ENCODE measurements around the gene NHLRC1. TPM values are rescaled to one million over a fixed set of nuclear protein-coding genes. Genes with fewer than 3 reads are reported as not detected.
A peak's percentile ranks its signal among the peaks of the same experiment; 100 is the strongest.

NHLRC1 gene
- total RNA-seq, 1 experiment from 2014 or later, result 1.4 TPM

GRCh38 chr6:18155864-18156421, 33.5 kb upstream of the NHLRC1 start:
- Mint-ChIP-seq H3K36me3 (peaks cover 16% of the 10 kb centered on the region), H3K27me3 (ENCODE audit: low read depth) (no peaks in the 10 kb centered on the region), H3K27ac (peak overlapping the region; percentile 53; the same call in 1 of the 2 replicates), H3K4me1 (peaks cover 22% of the 10 kb centered on the region), H3K9me3 (0 out of 2 replicates have a peak, but pooled peaks cover 3% of the 10 kb centered on the region), H3K4me3 (peak overlapping the region; percentile 86)
- DNase-seq (ENCODE audit: low spot score), result peak; percentile 76
- ChIA-PET POLR2A (interaction anchor here (0.9 kb wide), 2 partner anchors 44 to 53 kb away, joined by 3 read pairs; no protein-coding TSS in a partner anchor), CTCF (interaction anchor here (0.6 to 1.2 kb wide), 4 partner anchors 27 to 157 kb away, joined by 3 to 7 read pairs (median 3); partner anchors contain the start of gene NHLRC1)
- TF ChIP-seq MAX (CRISPR knock-in tag; IDR thresholded peaks at IDR 0.05) (no peak; the same call in 1 of the 2 replicates), ZNF396 (CRISPR knock-in tag; IDR thresholded peaks at IDR 0.05; ENCODE audit: borderline replicate concordance) (no peak), MLX (CRISPR knock-in tag; IDR thresholded peaks at IDR 0.05) (no peak), ETV6 (CRISPR knock-in tag; IDR thresholded peaks at IDR 0.05) (no peak), ZNF425 (CRISPR knock-in tag; conservative IDR thresholded peaks at IDR 0.05) (no peak), IRF2 (CRISPR knock-in tag; IDR thresholded peaks at IDR 0.05; ENCODE audit: borderline replicate concordance, low read depth) (no peak), CTCF (IDR thresholded peaks at IDR 0.05) (no peak), NFATC4 (CRISPR knock-in tag; IDR thresholded peaks at IDR 0.05) (no peak), GABPB1 (CRISPR knock-in tag; IDR thresholded peaks at IDR 0.05) (no peak; the same call in 1 of the 2 replicates), ZNF671 (CRISPR knock-in tag; IDR thresholded peaks at IDR 0.05) (no peak), CREB1 (CRISPR knock-in tag; IDR thresholded peaks at IDR 0.05) (no peak), NR1H2 (CRISPR knock-in tag; IDR thresholded peaks at IDR 0.05) (no peak), IRF1 (CRISPR knock-in tag; IDR thresholded peaks at IDR 0.05) (no peak)
- peak; percentile 49 for ATAC-seq

GRCh38 chr6:18155150-18155863, 32.8 kb upstream of the NHLRC1 start, which contains the start of gene KDM1B:
Gene KDM1B, plus strand, starts transcription at chr6:18155422. Its CDS starts 4,474 bp downstream, at chr6:18159896.
- ATAC-seq (peak; percentile 96), DNase-seq (ENCODE audit: low spot score) (peak; percentile 99)
- Mint-ChIP-seq H3K4me3 (peak within 1 kb of the TSS; percentile 97), H3K36me3 (peaks cover 14% of the 10 kb centered on the region), H3K9me3 (0 out of 2 replicates have a peak, but pooled peaks cover 3% of the 10 kb centered on the region), H3K4me1 (peaks cover 22% of the 10 kb centered on the region), H3K27me3 (ENCODE audit: low read depth) (no peaks in the 10 kb centered on the region), H3K27ac (peak within 1 kb of the TSS; percentile 99)
- ChIA-PET POLR2A (interaction anchor here (0.5 to 0.6 kb wide), 2 partner anchors 35 to 105 kb away, joined by 3 read pairs; no protein-coding TSS in a partner anchor), CTCF (interaction anchor here (1.0 to 1.3 kb wide), 4 partner anchors 31 to 46 kb away, joined by 3 to 7 read pairs (median 4); partner anchors contain the start of gene NHLRC1)
- TF ChIP-seq PREB (CRISPR knock-in tag; IDR thresholded peaks at IDR 0.05; ENCODE audit: borderline replicate concordance), result no peak
- TF ChIP-seq NFATC4 (CRISPR knock-in tag; IDR thresholded peaks at IDR 0.05), result no peak
- peak; percentile 37; the same call in 1 of the 2 replicates for TF ChIP-seq USF2 (CRISPR knock-in tag; IDR thresholded peaks at IDR 0.05)
- TF ChIP-seq GABPB1 (CRISPR knock-in tag; IDR thresholded peaks at IDR 0.05), result peak; percentile 54
- no peak for TF ChIP-seq OVOL2 (CRISPR knock-in tag; IDR thresholded peaks at IDR 0.05; ENCODE audit: borderline replicate concordance)
- no peak for TF ChIP-seq FOXP1 (CRISPR knock-in tag; IDR thresholded peaks at IDR 0.05; ENCODE audit: borderline replicate concordance)
- no peak for TF ChIP-seq GRHL2 (CRISPR knock-in tag; IDR thresholded peaks at IDR 0.05; ENCODE audit: insufficient replicate concordance, severe bottlenecking)
- peak; percentile 95 for TF ChIP-seq E2F5 (CRISPR knock-in tag; IDR thresholded peaks at IDR 0.05)
- no peak for TF ChIP-seq GTF2I (CRISPR knock-in tag; conservative IDR thresholded peaks at IDR 0.05)
- no peak for TF ChIP-seq ZNF512 (CRISPR knock-in tag; IDR thresholded peaks at IDR 0.05; ENCODE audit: borderline replicate concordance)
- TF ChIP-seq ZNF219 (CRISPR knock-in tag; IDR thresholded peaks at IDR 0.05; ENCODE audit: borderline replicate concordance), result no peak

Data from WTC11 (cell line).